ENCODE measurements around the gene TMEM38A.

TMEM38A gene

GRCh38 chr19:16688084-16688483 lies 27.1 kb downstream of the TMEM38A start:
- Histone ChIP-seq H3K79me1 (ENCODE audit: low read depth, low read length) (no peaks in the 10 kb centered on the region), H2BK15ac (ENCODE audit: low read length) (no peak overlapping the region), H3K36me3 (replicated peaks in 1 of 2; ENCODE audit: control insufficient read depth in 2 of 2, insufficient read depth in 2 of 2, low read length in 2 of 2) (no peaks in the 10 kb centered on the region), H2AK5ac (ENCODE audit: low read depth, low read length) (no peak overlapping the region), H2AFZ (ENCODE audit: low read length) (no peak overlapping the region), H2BK5ac (ENCODE audit: low read length) (no peak overlapping the region), H3K4me2 (ENCODE audit: insufficient read depth, low read length, poor library complexity, severe bottlenecking) (no peak overlapping the region), H2BK12ac (ENCODE audit: low read length) (no peak overlapping the region), H2BK120ac (ENCODE audit: low read depth, low read length) (no peak overlapping the region), H3K18ac (ENCODE audit: low read length) (no peak overlapping the region), H3K27me3 (ENCODE audit: control insufficient read depth in 3 of 3, insufficient read depth in 3 of 3, low read depth in 1 of 3, low read length in 3 of 3) (no peaks in the 10 kb centered on the region), H3K4me3 (ENCODE audit: low read length in 2 of 2) (no peak overlapping the region), H3K9ac (ENCODE audit: low read depth, low read length, poor library complexity) (peak overlapping the region; percentile 12), H3K27ac (replicated peaks; ENCODE audit: low read length) (no peak overlapping the region), H3K4me1 (ENCODE audit: control insufficient read depth in 2 of 2, insufficient read depth in 1 of 2, low read depth in 1 of 2, low read length in 2 of 2) (no peaks in the 10 kb centered on the region), H3K14ac (ENCODE audit: low read length) (no peak overlapping the region), H3K9me3 (replicated peaks in 1 of 2; ENCODE audit: control insufficient read depth in 2 of 2, insufficient read depth in 1 of 2, low read depth in 1 of 2, low read length in 2 of 2) (no peaks in the 10 kb centered on the region), H3K23ac (ENCODE audit: low read depth, low read length, poor library complexity) (no peak overlapping the region), H4K91ac (ENCODE audit: low read depth, low read length, poor library complexity) (no peak overlapping the region), H3K4ac (ENCODE audit: low read length) (no peak overlapping the region), H4K8ac (ENCODE audit: low read depth, low read length) (no peak overlapping the region)
- no CpG with 5 or more reads among the region's 12 CpGs for WGBS, 2 donors (ENCODE audit: extremely low coverage in 2 of 2, insufficient read length in 2 of 2, insufficient replicate concordance in 1 of 2)
- DNase-seq (ENCODE audit: low spot score): no peak

- Histone ChIP-seq H3K79me1 (ENCODE audit: low read depth, low read length) (no peaks in the 10 kb centered on the region), H2BK15ac (ENCODE audit: low read length) (no peak overlapping the region), H2BK120ac (ENCODE audit: low read depth, low read length) (no peak overlapping the region), H4K8ac (ENCODE audit: low read depth, low read length) (no peak overlapping the region), H3K4me2 (ENCODE audit: insufficient read depth, low read length, poor library complexity, severe bottlenecking) (no peak overlapping the region), H3K36me3 (replicated peaks in 1 of 2; ENCODE audit: control insufficient read depth in 2 of 2, insufficient read depth in 2 of 2, low read length in 2 of 2) (no peaks in the 10 kb centered on the region), H4K91ac (ENCODE audit: low read depth, low read length, poor library complexity) (no peak overlapping the region), H3K4me1 (ENCODE audit: control insufficient read depth in 2 of 2, insufficient read depth in 1 of 2, low read depth in 1 of 2, low read length in 2 of 2) (peaks cover 0 to 3% of the 10 kb centered on the region in 2 donors), H3K27ac (replicated peaks; ENCODE audit: low read length) (no peak overlapping the region), H2AFZ (ENCODE audit: low read length) (peak overlapping the region; percentile 22), H2AK5ac (ENCODE audit: low read depth, low read length) (no peak overlapping the region), H3K27me3 (ENCODE audit: control insufficient read depth in 3 of 3, insufficient read depth in 3 of 3, low read depth in 1 of 3, low read length in 3 of 3) (no peaks in the 10 kb centered on the region), H2BK5ac (ENCODE audit: low read length) (no peak overlapping the region), H3K9ac (ENCODE audit: low read depth, low read length, poor library complexity) (no peak overlapping the region), H2BK12ac (ENCODE audit: low read length) (no peak overlapping the region), H3K14ac (ENCODE audit: low read length) (no peak overlapping the region), H3K23ac (ENCODE audit: low read depth, low read length, poor library complexity) (no peak overlapping the region), H3K4ac (ENCODE audit: low read length) (no peak overlapping the region), H3K18ac (ENCODE audit: low read length) (no peak overlapping the region), H3K9me3 (replicated peaks in 1 of 2; ENCODE audit: control insufficient read depth in 2 of 2, insufficient read depth in 1 of 2, low read depth in 1 of 2, low read length in 2 of 2) (no peaks in the 10 kb centered on the region), H3K4me3 (ENCODE audit: low read length in 2 of 2) (no peak overlapping the region)
- DNase-seq (ENCODE audit: low spot score): no peak
- no CpG with 5 or more reads among the region's 5 CpGs for WGBS, 2 donors (ENCODE audit: extremely low coverage in 2 of 2, insufficient read length in 2 of 2, insufficient replicate concordance in 1 of 2)
Measured at GRCh38 chr19:16698914-16699313, 38.0 kb downstream of the TMEM38A start.

GRCh38 chr19:16702123-16702522 lies 41.2 kb downstream of the TMEM38A start:
- WGBS, 2 donors (ENCODE audit: extremely low coverage in 2 of 2, insufficient read length in 2 of 2, insufficient replicate concordance in 1 of 2): no CpG with 5 or more reads among the region's 6 CpGs
- Histone ChIP-seq H4K8ac (ENCODE audit: low read depth, low read length) (no peak overlapping the region), H3K23ac (ENCODE audit: low read depth, low read length, poor library complexity) (no peak overlapping the region), H2AFZ (ENCODE audit: low read length) (no peak overlapping the region), H2AK5ac (ENCODE audit: low read depth, low read length) (no peak overlapping the region), H3K27ac (replicated peaks; ENCODE audit: low read length) (no peak overlapping the region), H3K36me3 (replicated peaks in 1 of 2; ENCODE audit: control insufficient read depth in 2 of 2, insufficient read depth in 2 of 2, low read length in 2 of 2) (no peaks in the 10 kb centered on the region), H3K9ac (ENCODE audit: low read depth, low read length, poor library complexity) (no peak overlapping the region), H3K27me3 (ENCODE audit: control insufficient read depth in 3 of 3, insufficient read depth in 3 of 3, low read depth in 1 of 3, low read length in 3 of 3) (no peaks in the 10 kb centered on the region), H2BK15ac (ENCODE audit: low read length) (no peak overlapping the region), H3K4me3 (ENCODE audit: low read length in 2 of 2) (no peak overlapping the region), H3K18ac (ENCODE audit: low read length) (no peak overlapping the region), H2BK12ac (ENCODE audit: low read length) (no peak overlapping the region), H3K9me3 (replicated peaks in 1 of 2; ENCODE audit: control insufficient read depth in 2 of 2, insufficient read depth in 1 of 2, low read depth in 1 of 2, low read length in 2 of 2) (no peaks in the 10 kb centered on the region), H2BK120ac (ENCODE audit: low read depth, low read length) (no peak overlapping the region), H3K4me2 (ENCODE audit: insufficient read depth, low read length, poor library complexity, severe bottlenecking) (no peak overlapping the region), H3K4me1 (ENCODE audit: control insufficient read depth in 2 of 2, insufficient read depth in 1 of 2, low read depth in 1 of 2, low read length in 2 of 2) (peaks cover 0 to 3% of the 10 kb centered on the region in 2 donors), H4K91ac (ENCODE audit: low read depth, low read length, poor library complexity) (no peak overlapping the region), H3K14ac (ENCODE audit: low read length) (no peak overlapping the region), H2BK5ac (ENCODE audit: low read length) (no peak overlapping the region), H3K79me1 (ENCODE audit: low read depth, low read length) (no peaks in the 10 kb centered on the region), H3K4ac (ENCODE audit: low read length) (no peak overlapping the region)
- DNase-seq (ENCODE audit: low spot score): no peak

- no peak overlapping the region for H4K8ac ChIP-seq (ENCODE audit: low read depth, low read length)
- no CpG with 5 or more reads among the region's 4 CpGs for WGBS, 2 donors (ENCODE audit: extremely low coverage in 2 of 2, insufficient read length in 2 of 2, insufficient replicate concordance in 1 of 2)
- no peak overlapping the region for H3K14ac ChIP-seq (ENCODE audit: low read length)
- H3K4me1 ChIP-seq (ENCODE audit: control insufficient read depth in 2 of 2, insufficient read depth in 1 of 2, low read depth in 1 of 2, low read length in 2 of 2): peaks cover 0 to 3% of the 10 kb centered on the region in 2 donors
- H3K18ac ChIP-seq (ENCODE audit: low read length): no peak overlapping the region
- no peak overlapping the region for H4K91ac ChIP-seq (ENCODE audit: low read depth, low read length, poor library complexity)
- H3K4me3 ChIP-seq (ENCODE audit: low read length in 2 of 2): no peak overlapping the region
- H2BK12ac ChIP-seq (ENCODE audit: low read length): no peak overlapping the region
- H3K23ac ChIP-seq (ENCODE audit: low read depth, low read length, poor library complexity): no peak overlapping the region
- no peak overlapping the region for H3K4me2 ChIP-seq (ENCODE audit: insufficient read depth, low read length, poor library complexity, severe bottlenecking)
- no peak overlapping the region for H3K4ac ChIP-seq (ENCODE audit: low read length)
- H2BK5ac ChIP-seq (ENCODE audit: low read length): no peak overlapping the region
- H3K36me3 ChIP-seq (replicated peaks in 1 of 2; ENCODE audit: control insufficient read depth in 2 of 2, insufficient read depth in 2 of 2, low read length in 2 of 2): no peaks in the 10 kb centered on the region
- no peak overlapping the region for H2BK120ac ChIP-seq (ENCODE audit: low read depth, low read length)
- H3K79me1 ChIP-seq (ENCODE audit: low read depth, low read length): no peaks in the 10 kb centered on the region
- no peaks in the 10 kb centered on the region for H3K9me3 ChIP-seq (replicated peaks in 1 of 2; ENCODE audit: control insufficient read depth in 2 of 2, insufficient read depth in 1 of 2, low read depth in 1 of 2, low read length in 2 of 2)
- no peak overlapping the region for H2BK15ac ChIP-seq (ENCODE audit: low read length)
- no peak overlapping the region for H2AK5ac ChIP-seq (ENCODE audit: low read depth, low read length)
- H2AFZ ChIP-seq (ENCODE audit: low read length): no peak overlapping the region
- no peak overlapping the region for H3K27ac ChIP-seq (replicated peaks; ENCODE audit: low read length)
- H3K9ac ChIP-seq (ENCODE audit: low read depth, low read length, poor library complexity): no peak overlapping the region
- DNase-seq (ENCODE audit: low spot score): no peak
- H3K27me3 ChIP-seq (ENCODE audit: control insufficient read depth in 3 of 3, insufficient read depth in 3 of 3, low read depth in 1 of 3, low read length in 3 of 3): no peaks in the 10 kb centered on the region
Measured at GRCh38 chr19:16703677-16704076, 42.7 kb downstream of the TMEM38A start.

All from neuronal stem cell (in vitro differentiated cells).